ENCODE measurements around the gene TPX2. TPM values are rescaled to one million over a fixed set of nuclear protein-coding genes. Genes with fewer than 3 reads are reported as not detected.
A peak's percentile ranks its signal among the peaks of the same experiment; 100 is the strongest.

Gene TPX2
- total RNA-seq, 1 donor from 2014 or later, result 22.6 TPM

- H3K4me1 Mint-ChIP-seq (ENCODE audit: unreplicated experiment), result peaks cover 50% of the 10 kb centered on the region
- DNase-seq (ENCODE audit: extremely low spot score, unreplicated experiment), result no peak
- H3K9me3 Mint-ChIP-seq (ENCODE audit: unreplicated experiment), result peaks cover 5% of the 10 kb centered on the region
- H3K4me3 Mint-ChIP-seq (ENCODE audit: unreplicated experiment), result peak overlapping the region; percentile 10
- TF ChIP-seq, protein P1, sequence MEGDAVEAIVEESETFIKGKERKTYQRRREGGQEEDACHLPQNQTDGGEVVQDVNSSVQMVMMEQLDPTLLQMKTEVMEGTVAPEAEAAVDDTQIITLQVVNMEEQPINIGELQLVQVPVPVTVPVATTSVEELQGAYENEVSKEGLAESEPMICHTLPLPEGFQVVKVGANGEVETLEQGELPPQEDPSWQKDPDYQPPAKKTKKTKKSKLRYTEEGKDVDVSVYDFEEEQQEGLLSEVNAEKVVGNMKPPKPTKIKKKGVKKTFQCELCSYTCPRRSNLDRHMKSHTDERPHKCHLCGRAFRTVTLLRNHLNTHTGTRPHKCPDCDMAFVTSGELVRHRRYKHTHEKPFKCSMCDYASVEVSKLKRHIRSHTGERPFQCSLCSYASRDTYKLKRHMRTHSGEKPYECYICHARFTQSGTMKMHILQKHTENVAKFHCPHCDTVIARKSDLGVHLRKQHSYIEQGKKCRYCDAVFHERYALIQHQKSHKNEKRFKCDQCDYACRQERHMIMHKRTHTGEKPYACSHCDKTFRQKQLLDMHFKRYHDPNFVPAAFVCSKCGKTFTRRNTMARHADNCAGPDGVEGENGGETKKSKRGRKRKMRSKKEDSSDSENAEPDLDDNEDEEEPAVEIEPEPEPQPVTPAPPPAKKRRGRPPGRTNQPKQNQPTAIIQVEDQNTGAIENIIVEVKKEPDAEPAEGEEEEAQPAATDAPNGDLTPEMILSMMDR (IDR thresholded peaks at IDR 0.05), result no peak
- peaks cover 5% of the 10 kb centered on the region for H3K36me3 Mint-ChIP-seq (ENCODE audit: unreplicated experiment)
- no peaks in the 10 kb centered on the region for H3K27me3 Mint-ChIP-seq (ENCODE audit: unreplicated experiment)
- H3K27ac Mint-ChIP-seq (ENCODE audit: unreplicated experiment), result peak overlapping the region; percentile 96
Observed at GRCh38 chr20:31760519-31761240, 21.6 kb downstream of the TPX2 start.

DNA sequence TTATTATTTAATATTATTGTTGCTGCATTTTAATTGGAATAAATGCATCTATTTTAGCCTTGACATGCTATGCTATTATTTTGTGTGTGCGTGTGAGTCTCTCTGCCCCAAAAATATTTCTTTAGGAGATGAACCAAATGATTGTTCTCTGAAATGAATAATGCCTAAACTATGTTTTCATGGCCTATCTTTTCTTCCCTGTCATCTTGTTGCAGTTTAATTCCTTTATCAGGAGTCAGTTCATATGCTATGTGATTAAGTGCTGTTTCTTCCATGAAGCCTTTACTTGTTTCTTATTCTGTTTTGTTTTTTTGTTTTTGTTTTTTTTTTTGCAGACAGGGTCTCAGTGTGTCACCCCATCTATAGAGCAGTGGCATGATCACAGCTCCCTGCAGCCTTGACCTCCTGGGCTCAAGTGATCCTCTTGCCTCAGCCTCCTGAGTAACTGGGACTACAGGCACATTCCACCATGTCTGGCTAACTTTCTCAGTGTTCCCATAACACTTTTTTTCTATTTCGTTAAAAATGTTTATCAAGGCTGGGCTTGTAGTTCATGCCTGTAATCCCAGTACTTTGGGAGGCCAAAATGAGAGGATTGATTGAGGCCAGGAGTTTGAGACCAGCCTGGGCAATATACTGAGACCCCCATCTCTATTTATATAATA, 25.7 kb downstream of the TPX2 start:
- H3K27ac Mint-ChIP-seq (ENCODE audit: unreplicated experiment), result peak overlapping the region; percentile 91
- peaks cover 9% of the 10 kb centered on the region for H3K36me3 Mint-ChIP-seq (ENCODE audit: unreplicated experiment)
- H3K4me3 Mint-ChIP-seq (ENCODE audit: unreplicated experiment), result no peak overlapping the region
- TF ChIP-seq, protein P1 (IDR thresholded peaks at IDR 0.05), result no peak
- no peak for DNase-seq (ENCODE audit: extremely low spot score, unreplicated experiment)
- H3K9me3 Mint-ChIP-seq (ENCODE audit: unreplicated experiment), result peaks cover 7% of the 10 kb centered on the region
- peaks cover 39% of the 10 kb centered on the region for H3K4me1 Mint-ChIP-seq (ENCODE audit: unreplicated experiment)
- H3K27me3 Mint-ChIP-seq (ENCODE audit: unreplicated experiment), result no peaks in the 10 kb centered on the region

- Mint-ChIP-seq H3K9me3 (ENCODE audit: unreplicated experiment) (peaks cover 7% of the 10 kb centered on the region), H3K27ac (ENCODE audit: unreplicated experiment) (peak overlapping the region; percentile 18), H3K4me3 (ENCODE audit: unreplicated experiment) (no peak overlapping the region), H3K4me1 (ENCODE audit: unreplicated experiment) (peaks cover 37% of the 10 kb centered on the region), H3K27me3 (ENCODE audit: unreplicated experiment) (no peaks in the 10 kb centered on the region), H3K36me3 (ENCODE audit: unreplicated experiment) (peaks cover 12% of the 10 kb centered on the region)
- TF ChIP-seq, protein P1 (IDR thresholded peaks at IDR 0.05), result no peak
- DNase-seq (ENCODE audit: extremely low spot score, unreplicated experiment), result no peak
Observed at GRCh38 chr20:31767805-31768204, 28.7 kb downstream of the TPX2 start.

DNA sequence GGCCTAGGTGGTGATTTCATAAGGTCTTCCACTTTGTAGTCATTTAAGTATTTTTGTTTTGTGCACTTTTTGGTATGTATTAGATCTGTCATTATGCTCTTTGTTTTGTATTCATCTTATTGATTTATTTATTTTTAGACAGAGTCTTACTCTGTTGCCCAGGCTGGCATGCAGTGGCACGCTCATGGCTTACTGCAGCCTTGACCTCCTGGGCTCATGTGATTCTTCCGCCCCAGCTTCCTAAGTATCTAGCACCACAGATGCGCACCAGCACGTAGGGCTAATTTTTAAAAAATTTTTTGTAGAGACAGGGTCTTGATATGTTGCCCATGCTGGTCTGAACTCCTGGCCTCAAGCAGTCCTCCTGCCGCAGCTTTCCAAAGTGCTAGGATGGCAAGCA, 30.6 kb downstream of the TPX2 start:
- Mint-ChIP-seq H3K27ac (ENCODE audit: unreplicated experiment) (peak overlapping the region; percentile 69), H3K27me3 (ENCODE audit: unreplicated experiment) (no peaks in the 10 kb centered on the region), H3K36me3 (ENCODE audit: unreplicated experiment) (peaks cover 12% of the 10 kb centered on the region), H3K4me1 (ENCODE audit: unreplicated experiment) (peaks cover 31% of the 10 kb centered on the region), H3K9me3 (ENCODE audit: unreplicated experiment) (peaks cover 7% of the 10 kb centered on the region), H3K4me3 (ENCODE audit: unreplicated experiment) (no peak overlapping the region)
- no peak for DNase-seq (ENCODE audit: extremely low spot score, unreplicated experiment)
- TF ChIP-seq, protein P1 (IDR thresholded peaks at IDR 0.05), result no peak

DNA sequence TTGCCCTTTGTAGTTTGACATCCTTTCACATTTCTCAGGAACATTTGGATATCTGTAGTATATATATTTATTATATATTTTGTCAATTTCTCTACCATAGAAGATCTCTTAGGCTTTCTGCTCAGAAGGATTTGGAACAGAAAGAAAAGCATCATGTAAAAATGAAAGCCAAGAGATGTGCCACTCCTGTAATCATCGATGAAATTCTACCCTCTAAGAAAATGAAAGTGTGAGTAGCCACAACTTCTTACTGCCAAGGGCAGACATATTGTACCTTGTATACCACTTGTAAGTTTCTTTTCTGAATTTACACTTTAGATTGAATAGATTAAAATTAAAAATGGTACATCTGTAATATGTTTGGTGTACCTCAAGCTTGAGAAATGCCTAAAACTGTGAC, 31.2 kb downstream of the TPX2 start:
- TF ChIP-seq, protein P1 (IDR thresholded peaks at IDR 0.05), result no peak
- no peak for DNase-seq (ENCODE audit: extremely low spot score, unreplicated experiment)
- H3K27ac Mint-ChIP-seq (ENCODE audit: unreplicated experiment), result peak overlapping the region; percentile 69
- no peak overlapping the region for H3K4me3 Mint-ChIP-seq (ENCODE audit: unreplicated experiment)
- H3K9me3 Mint-ChIP-seq (ENCODE audit: unreplicated experiment), result peaks cover 7% of the 10 kb centered on the region
- peaks cover 27% of the 10 kb centered on the region for H3K4me1 Mint-ChIP-seq (ENCODE audit: unreplicated experiment)
- no peaks in the 10 kb centered on the region for H3K27me3 Mint-ChIP-seq (ENCODE audit: unreplicated experiment)
- H3K36me3 Mint-ChIP-seq (ENCODE audit: unreplicated experiment), result peaks cover 12% of the 10 kb centered on the region

All from osteocyte (in vitro differentiated cells).